Neutrophil (primary cell): ENCODE data around the gene CTPS2.

ENCODE experiments used
- H3K27ac ChIP-seq: fragments of 200-600 bp; sonication (generic); 2 replicates; pipeline ENCODE4 v1.5.1; 2016; ENCODE audit warnings: mild to moderate bottlenecking, moderate library complexity
- H3K27me3 ChIP-seq: fragments of 200-600 bp; sonication (generic); 2 replicates; pipeline ENCODE4 v1.6.0; 2016; ENCODE audit warnings: mild to moderate bottlenecking
- H3K36me3 ChIP-seq: fragments of 200-600 bp; sonication (generic); 2 replicates; pipeline ENCODE4 v1.5.1; 2017
- H3K4me1 ChIP-seq, 2 experiments: fragments of 200-600 bp in 1 of 2; sonication (generic) in 1 of 2; 1 replicate in 1 of 2; 2 replicates in 1 of 2; pipeline versions ENCODE4 v1.5.1 to v1.6.1; 2013 to 2016; ENCODE audit warnings: low read depth in 1 of 2, low read length in 1 of 2, mild to moderate bottlenecking in 1 of 2, moderate library complexity in 1 of 2; ENCODE audit not compliant: control insufficient read depth in 1 of 2, insufficient read depth in 1 of 2
- H3K4me3 ChIP-seq, 2 experiments: fragments of 200-600 bp in 1 of 2; sonication (generic) in 1 of 2; 1 replicate in 1 of 2; 2 replicates in 1 of 2; pipeline ENCODE4 v1.5.1; 2013 to 2016; ENCODE audit warnings: low read depth in 1 of 2, low read length in 1 of 2, mild to moderate bottlenecking in 1 of 2, moderate library complexity in 1 of 2
- H3K9me3 ChIP-seq: fragments of 200-600 bp; sonication (generic); 2 replicates; pipeline ENCODE4 v1.5.1; 2016
- TF ChIP-seq, protein P1 (sequence below): fragments of 200-600 bp; sonication (generic); IDR thresholded peaks from 2 replicates; pipeline ENCODE4 v1.5.1; 2016; ENCODE audit warnings: antibody characterized with exemption

Gene CTPS2

DNA sequence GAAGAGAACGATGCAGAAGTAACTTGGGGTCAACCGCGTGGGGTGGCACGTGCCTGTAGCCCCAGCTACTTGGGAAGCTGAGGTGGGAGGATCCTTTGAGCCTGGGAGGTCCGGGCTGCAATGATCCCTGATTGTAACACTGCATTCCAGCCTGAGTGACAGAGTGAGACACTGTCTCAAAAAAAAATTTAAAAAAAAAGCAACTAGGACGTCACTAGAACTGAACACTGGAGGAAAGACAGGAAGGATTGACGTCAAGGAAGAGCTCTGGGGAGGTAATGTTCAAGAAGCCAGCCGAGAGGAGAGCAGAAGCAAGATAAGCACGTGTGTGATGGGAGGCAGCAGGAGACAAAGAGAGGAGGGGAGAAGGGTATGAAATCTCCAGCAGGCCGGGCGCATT is 33.8 kb downstream of the CTPS2 start:
- no peaks in the 10 kb centered on the region for H3K9me3 ChIP-seq
- peaks cover 5% of the 10 kb centered on the region for H3K36me3 ChIP-seq
- no peak overlapping the region for H3K27ac ChIP-seq
- TF ChIP-seq, protein P1, sequence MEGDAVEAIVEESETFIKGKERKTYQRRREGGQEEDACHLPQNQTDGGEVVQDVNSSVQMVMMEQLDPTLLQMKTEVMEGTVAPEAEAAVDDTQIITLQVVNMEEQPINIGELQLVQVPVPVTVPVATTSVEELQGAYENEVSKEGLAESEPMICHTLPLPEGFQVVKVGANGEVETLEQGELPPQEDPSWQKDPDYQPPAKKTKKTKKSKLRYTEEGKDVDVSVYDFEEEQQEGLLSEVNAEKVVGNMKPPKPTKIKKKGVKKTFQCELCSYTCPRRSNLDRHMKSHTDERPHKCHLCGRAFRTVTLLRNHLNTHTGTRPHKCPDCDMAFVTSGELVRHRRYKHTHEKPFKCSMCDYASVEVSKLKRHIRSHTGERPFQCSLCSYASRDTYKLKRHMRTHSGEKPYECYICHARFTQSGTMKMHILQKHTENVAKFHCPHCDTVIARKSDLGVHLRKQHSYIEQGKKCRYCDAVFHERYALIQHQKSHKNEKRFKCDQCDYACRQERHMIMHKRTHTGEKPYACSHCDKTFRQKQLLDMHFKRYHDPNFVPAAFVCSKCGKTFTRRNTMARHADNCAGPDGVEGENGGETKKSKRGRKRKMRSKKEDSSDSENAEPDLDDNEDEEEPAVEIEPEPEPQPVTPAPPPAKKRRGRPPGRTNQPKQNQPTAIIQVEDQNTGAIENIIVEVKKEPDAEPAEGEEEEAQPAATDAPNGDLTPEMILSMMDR = no peak
- H3K27me3 ChIP-seq = no peaks in the 10 kb centered on the region
- no peaks in the 10 kb centered on the region for H3K4me1 ChIP-seq
- no peak overlapping the region for H3K4me3 ChIP-seq

- Histone ChIP-seq H3K4me1 (no peaks in the 10 kb centered on the region), H3K36me3 (no peaks in the 10 kb centered on the region), H3K9me3 (no peaks in the 10 kb centered on the region), H3K4me3 (no peak overlapping the region), H3K27me3 (no peaks in the 10 kb centered on the region), H3K27ac (no peak overlapping the region)
- TF ChIP-seq, protein P1 = no peak
Observed at GRCh38 chrX:16671005-16671404, 41.5 kb downstream of the CTPS2 start.

DNA sequence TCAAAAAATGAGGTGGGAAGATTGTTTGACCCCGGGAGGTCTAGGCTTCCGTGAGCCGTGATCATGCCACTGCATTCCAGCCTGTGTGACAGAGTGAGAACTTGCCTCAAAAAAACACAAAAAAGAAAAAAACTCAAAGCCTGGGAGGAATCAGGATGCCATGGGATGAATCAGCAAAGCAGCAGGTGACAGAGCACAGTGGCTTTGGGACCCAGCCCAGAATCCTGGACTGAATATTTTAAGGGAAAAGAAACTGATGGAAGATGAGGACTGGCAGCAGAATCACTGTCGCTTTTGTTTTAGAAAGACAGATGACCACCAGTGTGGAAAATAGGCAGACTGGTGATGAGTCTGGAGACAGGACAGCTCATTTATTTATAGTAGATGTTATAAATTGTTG is 45.9 kb downstream of the CTPS2 start:
- H3K36me3 ChIP-seq = no peaks in the 10 kb centered on the region
- H3K4me1 ChIP-seq = no peaks in the 10 kb centered on the region
- no peaks in the 10 kb centered on the region for H3K9me3 ChIP-seq
- no peak overlapping the region for H3K4me3 ChIP-seq
- TF ChIP-seq, protein P1 = no peak
- H3K27ac ChIP-seq = no peak overlapping the region
- H3K27me3 ChIP-seq = no peaks in the 10 kb centered on the region

DNA sequence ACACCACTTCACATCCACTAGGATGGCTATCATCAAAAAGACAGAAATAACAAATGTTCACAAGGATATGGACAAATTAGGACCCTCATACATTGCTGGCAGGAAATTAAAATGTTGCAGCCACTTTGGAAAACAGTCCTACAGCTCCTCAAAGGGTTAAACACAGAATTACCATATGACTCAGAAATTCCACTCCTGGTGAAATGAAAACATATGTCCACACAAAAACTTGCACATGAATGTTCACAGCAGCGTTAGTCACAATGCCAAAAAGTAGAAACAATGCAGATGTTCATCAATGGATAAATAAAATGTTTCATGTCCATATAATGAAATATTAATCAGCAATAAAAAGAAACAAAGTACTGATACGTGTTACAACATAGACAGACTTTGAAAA is 47.4 kb downstream of the CTPS2 start:
- H3K27me3 ChIP-seq = no peaks in the 10 kb centered on the region
- TF ChIP-seq, protein P1 = no peak
- no peak overlapping the region for H3K4me3 ChIP-seq
- H3K36me3 ChIP-seq = no peaks in the 10 kb centered on the region
- H3K4me1 ChIP-seq = no peaks in the 10 kb centered on the region
- no peak overlapping the region for H3K27ac ChIP-seq
- no peaks in the 10 kb centered on the region for H3K9me3 ChIP-seq

GRCh38 chrX:16664626-16665025 is 47.8 kb downstream of the CTPS2 start:
- H3K4me3 ChIP-seq = no peak overlapping the region
- no peaks in the 10 kb centered on the region for H3K36me3 ChIP-seq
- H3K27me3 ChIP-seq = no peaks in the 10 kb centered on the region
- TF ChIP-seq, protein P1 = no peak
- H3K9me3 ChIP-seq = no peaks in the 10 kb centered on the region
- H3K27ac ChIP-seq = no peak overlapping the region
- no peaks in the 10 kb centered on the region for H3K4me1 ChIP-seq

DNA sequence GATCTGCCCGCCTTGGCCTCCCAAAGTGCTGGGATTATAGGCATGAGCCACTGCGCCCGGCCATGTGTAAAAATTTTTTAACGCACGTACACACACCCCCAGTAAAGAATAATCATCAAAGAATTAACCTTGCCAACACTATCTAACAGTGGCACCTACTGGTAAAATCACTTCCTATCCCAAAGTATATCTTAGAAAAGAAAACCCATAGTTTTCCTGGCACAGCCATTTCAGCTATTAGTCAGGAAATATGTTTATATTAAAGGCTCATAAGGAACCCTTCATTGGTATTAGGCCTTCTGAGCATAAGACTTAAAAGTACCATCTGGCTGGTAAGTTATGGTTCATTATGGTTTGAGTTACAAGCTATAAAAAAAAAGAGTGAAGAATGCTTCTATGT is 48.4 kb downstream of the CTPS2 start:
- Histone ChIP-seq H3K9me3 (no peaks in the 10 kb centered on the region), H3K27me3 (no peaks in the 10 kb centered on the region), H3K4me1 (no peaks in the 10 kb centered on the region), H3K36me3 (no peaks in the 10 kb centered on the region), H3K4me3 (no peak overlapping the region), H3K27ac (no peak overlapping the region)
- TF ChIP-seq, protein P1 = no peak
